ENCODE data around the gene MPPED1. TPM values are rescaled to one million over a fixed set of nuclear protein-coding genes. Genes with fewer than 3 reads are reported as not detected.

The MPPED1 gene
- total and polyA plus RNA-seq, 2 of the 13 experiments (the other 11 are each of a cell fraction or from before 2014, with no cell fraction given): 0.77 TPM; not detected in 1

GRCh38 chr22:43389227-43389836 is 22.5 kb upstream of the MPPED1 start (continued):
- TF ChIP-seq ZNF589 (CRISPR knock-in tag; conservative IDR thresholded peaks at IDR 0.05) (no peak), ZNF12 (CRISPR knock-in tag; IDR thresholded peaks at IDR 0.05) (no peak), ZBTB7B (CRISPR knock-in tag; IDR thresholded peaks at IDR 0.05) (peak; percentile 84), WIZ (CRISPR knock-in tag; IDR thresholded peaks at IDR 0.05) (no peak), ZNF281 (CRISPR knock-in tag; IDR thresholded peaks at IDR 0.05; ENCODE audit: borderline replicate concordance) (peak; percentile 66; the same call in 1 of the 2 replicates), ZNF768 (CRISPR knock-in tag; IDR thresholded peaks at IDR 0.05) (peak; percentile 96), PLSCR1 (CRISPR knock-in tag; IDR thresholded peaks at IDR 0.05; ENCODE audit: borderline replicate concordance) (no peak), ESRRA (CRISPR knock-in tag; IDR thresholded peaks at IDR 0.05; ENCODE audit: low read depth) (peak; percentile 66; the same call in 1 of the 2 replicates), HOXA3 (CRISPR knock-in tag; IDR thresholded peaks at IDR 0.05) (0 out of 2 replicates have a peak, but pooled peaks have one; percentile 30), KDM6A (CRISPR knock-in tag; IDR thresholded peaks at IDR 0.05; ENCODE audit: low read depth) (0 out of 2 replicates have a peak, but pooled peaks have one; percentile 10), MEIS1 (CRISPR knock-in tag; IDR thresholded peaks at IDR 0.05; ENCODE audit: borderline replicate concordance) (no peak), PBX2 (CRISPR knock-in tag; IDR thresholded peaks at IDR 0.05) (no peak), PITX1 (CRISPR knock-in tag; IDR thresholded peaks at IDR 0.05) (peak; percentile 76), ZNF792 (CRISPR knock-in tag; IDR thresholded peaks at IDR 0.05) (peak; percentile 59; the same call in 1 of the 2 replicates), NCOA2 (CRISPR knock-in tag; IDR thresholded peaks at IDR 0.05) (0 out of 2 replicates have a peak, but pooled peaks have one; percentile 12), DDIT3 (CRISPR knock-in tag; IDR thresholded peaks at IDR 0.05) (no peak), TBX2 (CRISPR knock-in tag; IDR thresholded peaks at IDR 0.05; ENCODE audit: borderline replicate concordance) (peak; percentile 66), THRA (CRISPR knock-in tag; IDR thresholded peaks at IDR 0.05; ENCODE audit: borderline replicate concordance) (0 out of 2 replicates have a peak, but pooled peaks have one; percentile 23), CEBPG (CRISPR knock-in tag; IDR thresholded peaks at IDR 0.05) (0 out of 2 replicates have a peak, but pooled peaks have one; percentile 13), NR2F6 (IDR thresholded peaks at IDR 0.05) (no peak), NR2F6 (CRISPR knock-in tag; IDR thresholded peaks at IDR 0.05) (peak; percentile 35; the same call in 1 of the 2 replicates), FOXP4 (CRISPR knock-in tag; IDR thresholded peaks at IDR 0.05) (peak; percentile 10; the same call in 1 of the 2 replicates)
